Kidney epithelial cell (primary cell): ENCODE measurements around the gene NOP56. TPM values are rescaled to one million over a fixed set of nuclear protein-coding genes. Genes with fewer than 3 reads are reported as not detected.

ENCODE experiments used
- DNase-seq: peaks from one replicate; pipeline ENCODE4 v3.0.0-alpha.2; 2010; ENCODE audit warnings: low read depth
- H3K27me3 ChIP-seq: 2 replicates; pipeline ENCODE4 v1.6.0; 2011; ENCODE audit warnings: low read length; ENCODE audit not compliant: control insufficient read depth, insufficient read depth
- H3K36me3 ChIP-seq: 2 replicates; pipeline ENCODE4 v1.5.1; 2011; ENCODE audit warnings: low read length; ENCODE audit not compliant: control insufficient read depth, insufficient read depth
- H3K4me3 ChIP-seq: 2 replicates; pipeline ENCODE4 v1.5.1; 2011; ENCODE audit warnings: low read depth, mild to moderate bottlenecking, control low read depth, low read length
- total RNA-seq: library from RNA; depleted of rRNA; stranded (reverse); fragments of >200 nt; gene quantifications from 2 replicates; pipeline ENCODE4 v1.2.3, GENCODE V29; 2015
- TF ChIP-seq, protein P1 (sequence below): IDR thresholded peaks from 2 replicates; pipeline ENCODE4 v1.5.1; 2011; ENCODE audit warnings: mild to moderate bottlenecking, moderate library complexity, low read length, control low read depth, inconsistent platforms; ENCODE audit not compliant: insufficient read depth, poor library complexity, severe bottlenecking

NOP56 gene
- total RNA-seq, 1 donor from 2014 or later: 141 TPM

DNA sequence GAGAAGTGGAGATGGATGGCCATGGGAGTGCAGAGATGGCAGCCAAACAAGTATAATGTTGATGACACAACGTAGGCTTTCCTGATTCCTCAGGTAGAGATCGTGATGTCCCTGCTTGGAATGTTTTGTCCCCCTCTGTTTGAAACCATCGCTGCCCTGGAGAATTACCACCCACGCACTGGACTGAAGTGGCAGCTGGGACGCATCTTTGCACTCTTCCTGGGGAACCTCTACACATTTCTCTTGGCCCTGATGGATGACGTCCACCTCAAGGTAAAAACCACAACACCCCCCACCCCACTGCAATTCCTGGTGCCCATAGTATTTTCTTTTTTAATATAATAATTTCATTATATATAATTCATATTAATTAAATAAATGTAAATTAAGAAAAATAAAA is 42.1 kb upstream of the NOP56 start:
- Histone ChIP-seq H3K4me3 (no peak overlapping the region), H3K27me3 (peaks cover 2% of the 10 kb centered on the region), H3K36me3 (no peaks in the 10 kb centered on the region)
- TF ChIP-seq, protein P1, sequence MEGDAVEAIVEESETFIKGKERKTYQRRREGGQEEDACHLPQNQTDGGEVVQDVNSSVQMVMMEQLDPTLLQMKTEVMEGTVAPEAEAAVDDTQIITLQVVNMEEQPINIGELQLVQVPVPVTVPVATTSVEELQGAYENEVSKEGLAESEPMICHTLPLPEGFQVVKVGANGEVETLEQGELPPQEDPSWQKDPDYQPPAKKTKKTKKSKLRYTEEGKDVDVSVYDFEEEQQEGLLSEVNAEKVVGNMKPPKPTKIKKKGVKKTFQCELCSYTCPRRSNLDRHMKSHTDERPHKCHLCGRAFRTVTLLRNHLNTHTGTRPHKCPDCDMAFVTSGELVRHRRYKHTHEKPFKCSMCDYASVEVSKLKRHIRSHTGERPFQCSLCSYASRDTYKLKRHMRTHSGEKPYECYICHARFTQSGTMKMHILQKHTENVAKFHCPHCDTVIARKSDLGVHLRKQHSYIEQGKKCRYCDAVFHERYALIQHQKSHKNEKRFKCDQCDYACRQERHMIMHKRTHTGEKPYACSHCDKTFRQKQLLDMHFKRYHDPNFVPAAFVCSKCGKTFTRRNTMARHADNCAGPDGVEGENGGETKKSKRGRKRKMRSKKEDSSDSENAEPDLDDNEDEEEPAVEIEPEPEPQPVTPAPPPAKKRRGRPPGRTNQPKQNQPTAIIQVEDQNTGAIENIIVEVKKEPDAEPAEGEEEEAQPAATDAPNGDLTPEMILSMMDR: no peak
- no peak for DNase-seq

DNA sequence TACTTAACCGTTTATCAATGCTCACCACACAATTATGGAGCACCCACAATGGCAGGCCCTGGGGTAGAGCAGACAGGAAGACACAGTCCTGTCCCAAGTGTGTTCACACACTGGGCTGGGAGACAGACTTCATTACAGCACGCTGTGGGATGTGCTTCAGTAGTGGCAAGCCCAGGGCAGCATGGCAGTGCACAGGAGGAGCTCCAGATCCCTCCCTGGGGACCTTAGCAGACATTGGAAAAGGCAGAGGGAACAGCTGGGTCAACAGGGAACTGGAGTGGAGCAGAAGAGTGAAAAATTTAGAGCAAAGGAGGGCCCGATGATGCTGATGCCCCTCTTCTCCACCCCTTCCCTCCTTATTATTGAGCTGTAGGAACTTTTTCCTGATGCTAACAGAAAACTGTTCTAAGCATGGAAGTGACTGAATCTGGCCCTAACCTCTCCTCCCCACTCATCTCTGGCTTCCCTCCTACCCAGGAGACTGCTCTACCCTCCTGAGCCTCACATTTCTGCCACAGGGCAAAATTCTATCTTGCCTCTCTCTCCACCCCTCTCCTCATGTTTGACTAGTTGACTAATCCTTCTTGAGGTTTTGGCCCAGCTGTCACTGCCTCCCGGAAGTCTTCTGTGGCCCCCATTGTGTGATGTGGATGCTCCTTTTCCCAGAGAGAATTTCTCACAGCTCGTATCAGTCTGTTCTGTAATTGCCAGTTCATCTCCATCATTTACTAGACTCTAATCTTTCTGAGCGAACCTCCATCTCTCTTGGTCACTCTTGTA is 41.3 kb upstream of the NOP56 start:
- Histone ChIP-seq H3K36me3 (no peaks in the 10 kb centered on the region), H3K27me3 (peaks cover 2% of the 10 kb centered on the region), H3K4me3 (no peak overlapping the region)
- TF ChIP-seq, protein P1: no peak
- no peak for DNase-seq

DNA sequence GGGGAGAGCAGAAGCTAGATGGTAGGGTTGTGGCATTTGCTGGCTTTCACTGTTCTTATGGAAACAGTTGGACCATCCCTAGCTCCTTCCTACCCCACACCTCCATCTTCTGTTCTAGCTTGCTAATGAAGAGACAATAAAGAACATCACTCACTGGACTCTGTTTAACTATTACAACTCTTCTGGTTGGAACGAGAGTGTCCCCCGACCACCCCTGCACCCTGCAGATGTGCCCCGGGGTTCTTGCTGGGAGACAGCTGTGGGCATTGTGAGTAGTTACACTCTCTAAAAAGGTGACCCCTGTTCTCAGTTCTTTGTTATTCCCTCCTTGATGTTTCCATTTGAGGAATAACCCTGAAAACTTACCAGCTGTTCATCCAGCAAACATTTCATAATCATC is 40.4 kb upstream of the NOP56 start:
- Histone ChIP-seq H3K4me3 (no peak overlapping the region), H3K36me3 (no peaks in the 10 kb centered on the region), H3K27me3 (peaks cover 2% of the 10 kb centered on the region)
- TF ChIP-seq, protein P1: no peak
- no peak for DNase-seq

DNA sequence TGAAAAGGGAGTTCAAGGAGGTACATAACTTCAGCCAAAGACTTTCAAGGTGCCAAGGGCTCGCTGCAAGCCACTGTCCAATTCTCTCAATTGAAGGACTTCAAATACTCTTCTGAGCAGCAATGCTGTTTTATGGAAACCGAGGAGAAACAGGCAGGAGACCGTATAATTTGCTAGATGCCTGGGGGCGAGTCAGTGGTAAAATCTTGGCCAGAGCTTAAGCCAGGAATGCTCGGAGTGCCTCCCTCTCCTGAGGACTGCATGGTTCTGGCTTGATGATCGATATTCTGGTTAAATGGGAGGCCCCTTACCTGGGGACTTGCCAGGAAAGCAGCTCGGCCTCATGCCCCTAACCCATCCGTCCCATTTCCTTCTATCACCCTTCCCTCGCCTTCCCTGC is 35.8 kb upstream of the NOP56 start:
- peaks cover 2% of the 10 kb centered on the region for H3K27me3 ChIP-seq
- TF ChIP-seq, protein P1: no peak
- no peak for DNase-seq
- no peak overlapping the region for H3K4me3 ChIP-seq
- H3K36me3 ChIP-seq: no peaks in the 10 kb centered on the region

DNA sequence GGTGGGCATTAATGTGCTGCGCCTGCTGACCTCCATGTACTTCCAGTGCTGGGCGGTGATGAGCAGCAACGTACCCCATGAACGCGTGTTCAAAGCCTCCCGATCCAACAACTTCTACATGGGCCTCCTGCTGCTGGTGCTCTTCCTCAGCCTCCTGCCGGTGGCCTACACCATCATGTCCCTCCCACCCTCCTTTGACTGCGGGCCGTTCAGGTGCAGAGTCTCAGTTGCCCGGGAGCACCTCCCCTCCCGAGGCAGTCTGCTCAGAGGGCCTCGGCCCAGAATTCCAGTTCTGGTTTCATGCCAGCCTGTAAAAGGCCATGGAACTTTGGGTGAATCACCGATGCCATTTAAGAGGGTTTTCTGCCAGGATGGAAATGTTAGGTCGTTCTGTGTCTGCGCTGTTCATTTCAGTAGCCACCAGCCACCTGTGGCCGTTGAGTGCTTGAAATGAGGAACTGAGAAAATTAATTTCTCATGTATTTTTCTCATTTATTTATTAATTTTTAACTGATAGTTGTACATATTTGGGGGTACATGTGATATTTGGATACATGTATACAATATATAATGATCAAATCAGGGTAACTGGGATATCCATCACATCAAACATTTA is 35.2 kb upstream of the NOP56 start:
- Histone ChIP-seq H3K27me3 (no peaks in the 10 kb centered on the region), H3K4me3 (no peak overlapping the region), H3K36me3 (no peaks in the 10 kb centered on the region)
- DNase-seq: no peak
- TF ChIP-seq, protein P1: no peak

DNA sequence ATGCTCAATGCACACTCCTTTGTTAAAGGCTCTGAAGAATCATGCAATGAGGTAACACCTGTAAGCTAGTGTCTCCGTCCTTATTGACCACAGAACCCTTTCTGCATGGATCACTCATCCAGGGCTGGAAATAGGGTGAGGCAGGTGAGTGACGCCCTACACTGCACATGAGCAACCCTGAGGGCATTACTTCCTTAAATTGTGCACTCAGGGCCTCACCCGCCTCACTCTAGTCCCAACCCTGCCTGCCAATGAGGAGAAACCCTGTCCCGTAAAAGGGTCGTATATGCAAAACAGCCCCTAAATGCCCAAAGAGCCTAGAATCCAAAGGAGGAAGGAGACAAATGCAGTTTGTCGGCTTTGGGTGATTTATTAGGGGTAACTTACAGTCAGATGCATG is 33.6 kb upstream of the NOP56 start:
- TF ChIP-seq, protein P1: no peak

More for the DNA sequence above, 33.6 kb upstream of the NOP56 start:
- no peaks in the 10 kb centered on the region for H3K27me3 ChIP-seq
- no peaks in the 10 kb centered on the region for H3K36me3 ChIP-seq
- no peak for DNase-seq
- no peak overlapping the region for H3K4me3 ChIP-seq
